GM12892 (cell line): ENCODE data around the gene PSMD1.

ENCODE experiments used
- POLR2A ChIP-seq: IDR thresholded peaks from 2 replicates; pipeline ENCODE4 v1.6.1; 2011; ENCODE audit warnings: low read depth, low read length, control low read depth
- POLR2AphosphoS5 ChIP-seq: IDR thresholded peaks from 2 replicates; pipeline ENCODE4 v1.6.1; 2011; ENCODE audit warnings: low read depth, low read length, control low read depth
- TAF1 ChIP-seq: IDR thresholded peaks from 2 replicates; pipeline ENCODE4 v1.6.1; 2011; ENCODE audit warnings: low read depth, mild to moderate bottlenecking, control low read depth, low read length, borderline replicate concordance

- TF ChIP-seq POLR2A (no peak), POLR2AphosphoS5 (no peak), TAF1 (no peak)
Measured at GRCh38 chr2:231174211-231174651, 117.6 kb downstream of the PSMD1 start.
